HK-2 (cell line): Measurements from ENCODE around the gene GCLC.

Experiments
- DNase-seq: peaks from one replicate; pipeline ENCODE4 v3.0.0-alpha.2; 2018; ENCODE audit not compliant: unreplicated experiment

GCLC gene

GRCh38 chr6:53524455-53524815 is 20.5 kb downstream of the GCLC start:
- DNase-seq, result no peak

GRCh38 chr6:53523511-53524454 is 21.1 kb downstream of the GCLC start:
- no peak for DNase-seq

- no peak for DNase-seq
Measured at GRCh38 chr6:53520320-53520928, 24.5 kb downstream of the GCLC start.

GRCh38 chr6:53518862-53519261 is 26.0 kb downstream of the GCLC start:
- DNase-seq, result no peak

- no peak for DNase-seq
Measured at GRCh38 chr6:53517021-53517420, 27.9 kb downstream of the GCLC start.

GRCh38 chr6:53514677-53515076 is 30.2 kb downstream of the GCLC start:
- DNase-seq, result no peak

GRCh38 chr6:53513519-53513966 is 31.4 kb downstream of the GCLC start:
- no peak for DNase-seq

GRCh38 chr6:53513056-53513455 is 31.8 kb downstream of the GCLC start:
- DNase-seq, result no peak

- DNase-seq, result no peak
Measured at GRCh38 chr6:53512626-53513025, 32.3 kb downstream of the GCLC start.

GRCh38 chr6:53510746-53511145 is 34.2 kb downstream of the GCLC start:
- DNase-seq, result no peak

GRCh38 chr6:53506872-53507271 is 38.0 kb downstream of the GCLC start:
- DNase-seq, result no peak

GRCh38 chr6:53504512-53504911 is 40.4 kb downstream of the GCLC start:
- no peak for DNase-seq

- DNase-seq, result no peak
Measured at GRCh38 chr6:53503060-53503459, 41.8 kb downstream of the GCLC start.

GRCh38 chr6:53501432-53501831 is 43.5 kb downstream of the GCLC start:
- no peak for DNase-seq

- no peak for DNase-seq
Measured at GRCh38 chr6:53500095-53500494, 44.8 kb downstream of the GCLC start.

- DNase-seq, result no peak
Measured at GRCh38 chr6:53499094-53499493, 45.8 kb downstream of the GCLC start.

GRCh38 chr6:53498649-53499048 is 46.3 kb downstream of the GCLC start:
- no peak for DNase-seq

- DNase-seq, result no peak
Measured at GRCh38 chr6:53497905-53498304, 47.0 kb downstream of the GCLC start.

- peak; percentile 40 for DNase-seq
Measured at GRCh38 chr6:53496797-53497375, 48.0 kb downstream of the GCLC start.

GRCh38 chr6:53495506-53496499 is 49.1 kb downstream of the GCLC start:
- no peak for DNase-seq

GRCh38 chr6:53494076-53494475 is 50.8 kb downstream of the GCLC start:
- DNase-seq, result no peak

- DNase-seq, result no peak
Measured at GRCh38 chr6:53493635-53494025, 51.3 kb downstream of the GCLC start.
